ENCODE results near the gene OR2T3.
"Not testable (repeated sequence)": the region's sequence is repeated elsewhere in the genome, so short reads cannot be mapped to it uniquely, and the experiment has no call there.

OR2T3 gene

GRCh38 chr1:248449821-248450465, 23.2 kb upstream of the OR2T3 start:
- H3K27ac ChIP-seq; H3K4me1 ChIP-seq; DNase-seq; H3K4me3 ChIP-seq; H3K27me3 ChIP-seq; H3K36me3 ChIP-seq; H3K9me3 ChIP-seq; intact Hi-C loops (cut with DNase I; ENCODE audit: low total_unique reads): not testable (repeated sequence)

DNA sequence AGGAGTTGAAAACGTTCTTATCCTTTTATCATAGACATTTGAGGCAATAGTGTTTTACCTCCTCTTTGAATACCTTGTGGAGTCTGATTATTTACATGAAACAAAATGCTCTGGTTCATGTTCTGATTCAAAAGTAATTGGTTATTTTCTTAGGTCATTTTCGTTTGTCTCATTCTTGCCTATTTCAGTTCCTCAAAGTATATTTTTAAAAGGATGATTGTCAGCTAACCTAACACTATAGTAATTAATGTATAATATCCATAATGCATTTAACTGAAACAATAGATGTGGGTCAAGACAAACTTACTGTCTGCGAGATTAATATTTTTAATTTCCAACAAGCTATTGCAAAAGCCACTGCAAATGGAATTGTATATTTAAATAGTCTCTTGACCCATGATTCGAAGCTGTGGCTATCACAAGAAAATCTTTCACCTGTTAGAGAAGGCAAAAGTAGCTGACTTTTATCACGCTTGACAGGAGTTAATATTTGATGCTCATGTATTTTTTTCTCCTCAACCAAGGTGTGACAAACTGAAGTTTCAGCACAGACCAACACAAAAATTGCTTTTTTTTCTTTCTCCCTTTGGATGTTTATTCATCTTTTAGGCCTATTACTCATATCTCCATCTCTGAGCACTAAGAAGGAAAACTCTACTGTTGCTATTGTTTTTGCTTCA, 22.5 kb upstream of the OR2T3 start:
- H3K4me1 ChIP-seq; H3K36me3 ChIP-seq; DNase-seq; intact Hi-C loops (cut with DNase I; ENCODE audit: low total_unique reads); H3K27ac ChIP-seq; H3K27me3 ChIP-seq; H3K4me3 ChIP-seq; H3K9me3 ChIP-seq: not testable (repeated sequence)

- DNase-seq; H3K36me3 ChIP-seq; H3K27me3 ChIP-seq; H3K27ac ChIP-seq; H3K4me3 ChIP-seq; H3K9me3 ChIP-seq; H3K4me1 ChIP-seq; intact Hi-C loops (cut with DNase I; ENCODE audit: low total_unique reads): not testable (repeated sequence)
Measured at GRCh38 chr1:248453619-248454018, 19.5 kb upstream of the OR2T3 start.

DNA sequence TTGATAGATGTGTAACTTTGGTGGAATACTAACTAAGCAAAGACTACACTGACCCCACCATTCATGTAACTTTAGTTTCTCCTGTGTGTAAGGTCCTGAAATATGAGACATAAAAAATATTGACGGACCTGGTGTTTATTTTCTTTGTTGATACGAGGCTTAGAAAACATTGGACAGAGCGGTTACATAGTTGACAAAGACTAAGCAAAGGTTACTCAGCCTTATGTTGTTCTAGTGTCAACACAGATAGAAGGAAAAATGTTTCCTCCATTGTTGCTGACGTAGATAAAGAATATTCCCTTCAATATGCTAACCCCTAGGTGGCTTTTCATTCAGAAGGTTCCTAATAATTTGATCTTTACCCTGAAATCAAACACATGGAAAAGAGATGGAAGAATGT, 18.1 kb upstream of the OR2T3 start:
- H3K9me3 ChIP-seq; H3K27ac ChIP-seq; DNase-seq; H3K27me3 ChIP-seq; H3K36me3 ChIP-seq; H3K4me1 ChIP-seq; intact Hi-C loops (cut with DNase I; ENCODE audit: low total_unique reads); H3K4me3 ChIP-seq: not testable (repeated sequence)

- H3K4me1 ChIP-seq; intact Hi-C loops (cut with DNase I; ENCODE audit: low total_unique reads); H3K36me3 ChIP-seq: not testable (repeated sequence)
Measured at GRCh38 chr1:248456635-248457034, 16.5 kb upstream of the OR2T3 start.

DNA sequence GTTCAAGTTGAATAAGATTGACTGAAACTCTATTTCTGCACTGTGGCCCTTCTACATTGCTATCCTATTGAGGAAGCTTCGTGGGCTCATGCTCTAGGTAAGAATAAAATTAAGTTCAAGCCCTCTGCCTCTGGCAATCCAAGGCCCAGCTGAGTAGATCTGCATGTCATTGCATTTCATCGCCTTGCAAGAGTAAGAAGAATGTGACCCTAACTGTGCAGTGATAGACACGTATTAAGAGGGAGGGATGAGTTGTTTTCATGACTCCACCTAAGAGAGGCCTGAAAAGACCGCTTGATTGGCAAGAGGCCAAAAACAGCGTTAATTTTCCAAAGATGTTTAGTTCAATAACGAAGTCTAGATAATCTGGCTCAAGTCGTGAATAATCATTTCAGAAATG, 14.0 kb upstream of the OR2T3 start:
- H3K27me3 ChIP-seq; H3K27ac ChIP-seq; H3K4me1 ChIP-seq; intact Hi-C loops (cut with DNase I; ENCODE audit: low total_unique reads); DNase-seq; H3K9me3 ChIP-seq; H3K4me3 ChIP-seq; H3K36me3 ChIP-seq: not testable (repeated sequence)

More at GRCh38 chr1:248456635-248457034, 16.5 kb upstream of the OR2T3 start:
- not testable (repeated sequence) for H3K27ac ChIP-seq, H3K27me3 ChIP-seq, H3K9me3 ChIP-seq, H3K4me3 ChIP-seq, DNase-seq

GRCh38 chr1:248471154-248471553, 2.0 kb upstream of the OR2T3 start:
- H3K4me1 ChIP-seq, result no peaks in the 10 kb centered on the region
- intact Hi-C loops (cut with DNase I; ENCODE audit: low total_unique reads), result no loop called here
- no peaks in the 10 kb centered on the region for H3K9me3 ChIP-seq
- DNase-seq, result no peak
- H3K27me3 ChIP-seq, result no peaks in the 10 kb centered on the region
- H3K36me3 ChIP-seq, result no peaks in the 10 kb centered on the region
- no peak overlapping the region for H3K4me3 ChIP-seq
- no peak overlapping the region for H3K27ac ChIP-seq
- TF ChIP-seq, protein P1, sequence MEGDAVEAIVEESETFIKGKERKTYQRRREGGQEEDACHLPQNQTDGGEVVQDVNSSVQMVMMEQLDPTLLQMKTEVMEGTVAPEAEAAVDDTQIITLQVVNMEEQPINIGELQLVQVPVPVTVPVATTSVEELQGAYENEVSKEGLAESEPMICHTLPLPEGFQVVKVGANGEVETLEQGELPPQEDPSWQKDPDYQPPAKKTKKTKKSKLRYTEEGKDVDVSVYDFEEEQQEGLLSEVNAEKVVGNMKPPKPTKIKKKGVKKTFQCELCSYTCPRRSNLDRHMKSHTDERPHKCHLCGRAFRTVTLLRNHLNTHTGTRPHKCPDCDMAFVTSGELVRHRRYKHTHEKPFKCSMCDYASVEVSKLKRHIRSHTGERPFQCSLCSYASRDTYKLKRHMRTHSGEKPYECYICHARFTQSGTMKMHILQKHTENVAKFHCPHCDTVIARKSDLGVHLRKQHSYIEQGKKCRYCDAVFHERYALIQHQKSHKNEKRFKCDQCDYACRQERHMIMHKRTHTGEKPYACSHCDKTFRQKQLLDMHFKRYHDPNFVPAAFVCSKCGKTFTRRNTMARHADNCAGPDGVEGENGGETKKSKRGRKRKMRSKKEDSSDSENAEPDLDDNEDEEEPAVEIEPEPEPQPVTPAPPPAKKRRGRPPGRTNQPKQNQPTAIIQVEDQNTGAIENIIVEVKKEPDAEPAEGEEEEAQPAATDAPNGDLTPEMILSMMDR (IDR thresholded peaks at IDR 0.05), result no peak

DNA sequence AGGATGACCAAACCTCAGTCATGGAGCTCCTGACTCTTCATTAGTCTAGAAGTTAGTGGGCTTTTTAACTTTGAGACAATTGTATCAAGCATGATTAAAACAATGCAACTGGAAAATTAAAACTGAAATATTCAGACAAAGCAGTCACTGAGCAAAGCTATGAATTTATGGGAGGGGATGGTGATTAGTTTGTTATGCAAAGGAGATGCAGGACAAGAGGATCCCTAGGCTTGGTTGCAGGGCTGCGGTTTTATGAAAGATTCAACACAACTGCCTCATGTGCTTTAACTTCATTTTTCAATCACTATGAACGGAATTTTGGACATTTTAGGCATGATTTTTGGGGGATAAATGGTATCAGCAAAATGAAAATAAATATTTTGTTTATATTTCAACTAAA, 1.0 kb upstream of the OR2T3 start:
- H3K27me3 ChIP-seq; H3K27ac ChIP-seq; H3K9me3 ChIP-seq; H3K4me3 ChIP-seq; H3K36me3 ChIP-seq; intact Hi-C loops (cut with DNase I; ENCODE audit: low total_unique reads); H3K4me1 ChIP-seq; DNase-seq: not testable (repeated sequence)

GRCh38 chr1:248475660-248476059, 2.5 kb downstream of the OR2T3 start:
- H3K4me1 ChIP-seq; H3K27me3 ChIP-seq; H3K4me3 ChIP-seq; DNase-seq; intact Hi-C loops (cut with DNase I; ENCODE audit: low total_unique reads); H3K9me3 ChIP-seq; H3K27ac ChIP-seq; H3K36me3 ChIP-seq: not testable (repeated sequence)

DNA sequence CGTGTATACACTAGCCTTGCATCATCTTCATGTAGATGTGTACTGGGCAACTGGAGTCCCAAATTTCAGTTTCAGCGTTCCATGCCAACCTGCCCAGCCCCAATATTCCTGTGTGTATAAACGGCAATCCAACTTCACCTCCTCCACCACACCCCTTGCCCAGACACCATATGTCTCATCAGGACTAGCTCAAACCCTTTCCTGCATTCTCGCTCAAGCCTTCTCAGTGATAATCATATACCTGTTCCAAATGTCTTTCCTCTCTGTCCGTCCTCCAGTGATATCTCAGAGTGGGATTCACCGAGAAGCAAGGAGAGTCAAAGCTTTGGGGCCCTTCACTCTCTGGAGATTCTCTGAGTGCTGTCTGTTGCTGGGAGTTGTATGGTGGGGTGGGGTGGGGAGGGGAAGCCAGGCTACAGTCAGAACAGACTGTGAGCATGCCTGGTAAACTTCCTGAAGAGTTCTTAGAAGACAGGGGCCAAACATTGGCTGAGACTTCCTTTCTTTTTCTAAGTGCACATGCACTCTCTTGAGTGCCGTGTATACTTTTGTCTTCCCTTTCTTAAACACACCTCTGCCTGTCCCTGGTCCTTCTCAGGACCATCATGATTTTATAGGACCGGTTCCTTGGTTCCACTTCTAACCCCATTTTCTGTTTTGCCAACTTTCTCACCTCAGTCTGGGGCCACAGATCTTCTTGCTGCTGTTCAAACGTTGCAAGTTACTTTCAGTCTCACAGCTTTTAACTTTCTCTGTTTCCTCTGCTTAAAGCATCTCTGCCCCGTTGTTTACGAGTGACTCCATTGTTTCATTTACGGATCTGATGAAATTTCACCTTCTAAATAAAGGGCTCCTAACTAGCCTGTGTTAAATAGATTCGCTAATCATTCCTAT, 8.8 kb downstream of the OR2T3 start:
- H3K27ac ChIP-seq; H3K9me3 ChIP-seq; intact Hi-C loops (cut with DNase I; ENCODE audit: low total_unique reads); H3K4me1 ChIP-seq; H3K4me3 ChIP-seq; DNase-seq; H3K27me3 ChIP-seq; H3K36me3 ChIP-seq: not testable (repeated sequence)

DNA sequence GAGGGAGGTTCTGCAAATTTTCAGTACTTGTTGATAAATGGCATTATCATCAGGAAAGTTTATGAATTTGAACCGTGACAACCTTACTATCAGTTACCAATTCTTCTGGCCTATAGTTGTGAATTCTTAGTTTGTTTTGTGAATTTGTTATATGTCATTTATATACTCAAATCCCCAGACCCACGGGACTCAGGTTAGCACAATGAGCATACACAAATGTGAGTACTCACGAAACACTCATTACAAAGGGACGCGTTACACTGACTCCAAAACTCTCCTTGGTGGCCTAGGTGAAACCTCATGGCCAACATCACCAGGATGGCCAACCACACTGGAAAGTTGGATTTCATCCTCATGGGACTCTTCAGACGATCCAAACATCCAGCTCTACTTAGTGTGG, 15.1 kb downstream of the OR2T3 start, which contains the start of gene OR2T5:
TSS of gene OR2T5 (plus strand) at position 301 of the 400 bp plus-strand sequence. CDS start at position 301, 0 bp downstream.
- H3K27me3 ChIP-seq; DNase-seq; intact Hi-C loops (cut with DNase I; ENCODE audit: low total_unique reads); H3K36me3 ChIP-seq; H3K4me3 ChIP-seq; H3K4me1 ChIP-seq; H3K27ac ChIP-seq; H3K9me3 ChIP-seq: not testable (repeated sequence)

GRCh38 chr1:248496661-248497060, 23.5 kb downstream of the OR2T3 start:
- DNase-seq; H3K4me1 ChIP-seq; H3K27me3 ChIP-seq; H3K36me3 ChIP-seq; H3K4me3 ChIP-seq; H3K27ac ChIP-seq; H3K9me3 ChIP-seq; intact Hi-C loops (cut with DNase I; ENCODE audit: low total_unique reads): not testable (repeated sequence)
